ENCODE data around the gene RALGDS. TPM values are rescaled to one million over a fixed set of nuclear protein-coding genes. Genes with fewer than 3 reads are reported as not detected.
"Not testable (repeated sequence)": the region's sequence is repeated elsewhere in the genome, so short reads cannot be mapped to it uniquely, and the experiment has no call there.

The RALGDS gene
- total RNA-seq (10 to 100 TPM; 21.4 to 45.1 (median 28.1) TPM), polyA plus RNA-seq (10 to 100 TPM; 15.6 to 40.5 TPM)
- long read RNA-seq, donor 1, transcript RALGDS-201 (18 exons, 3,598 nt), result major isoform, 9 of 61 reads
- long read RNA-seq, donor 1, transcript RALGDS-202 (18 exons, 3,634 nt), result minor isoform, 5 of 61 reads
- long read RNA-seq, donor 1, partial matches to known transcripts, result 15 of 61 reads
- long read RNA-seq, donor 1, other reads (novel, unspliced or antisense), result 26 of 61 reads
- long read RNA-seq, donor 2, transcript RALGDS-201 (18 exons, 3,598 nt), result minor isoform, 5 of 71 reads
- long read RNA-seq, donor 2, transcript RALGDS-205 (18 exons, 3,801 nt), result major isoform, 9 of 71 reads
- long read RNA-seq, donor 2, partial matches to known transcripts, result 22 of 71 reads
- long read RNA-seq, donor 2, other reads (novel, unspliced or antisense), result 30 of 71 reads
- long read RNA-seq, donor 3, partial matches to known transcripts, result 12 of 31 reads
- long read RNA-seq, donor 3, other reads (novel, unspliced or antisense), result 11 of 31 reads

DNA sequence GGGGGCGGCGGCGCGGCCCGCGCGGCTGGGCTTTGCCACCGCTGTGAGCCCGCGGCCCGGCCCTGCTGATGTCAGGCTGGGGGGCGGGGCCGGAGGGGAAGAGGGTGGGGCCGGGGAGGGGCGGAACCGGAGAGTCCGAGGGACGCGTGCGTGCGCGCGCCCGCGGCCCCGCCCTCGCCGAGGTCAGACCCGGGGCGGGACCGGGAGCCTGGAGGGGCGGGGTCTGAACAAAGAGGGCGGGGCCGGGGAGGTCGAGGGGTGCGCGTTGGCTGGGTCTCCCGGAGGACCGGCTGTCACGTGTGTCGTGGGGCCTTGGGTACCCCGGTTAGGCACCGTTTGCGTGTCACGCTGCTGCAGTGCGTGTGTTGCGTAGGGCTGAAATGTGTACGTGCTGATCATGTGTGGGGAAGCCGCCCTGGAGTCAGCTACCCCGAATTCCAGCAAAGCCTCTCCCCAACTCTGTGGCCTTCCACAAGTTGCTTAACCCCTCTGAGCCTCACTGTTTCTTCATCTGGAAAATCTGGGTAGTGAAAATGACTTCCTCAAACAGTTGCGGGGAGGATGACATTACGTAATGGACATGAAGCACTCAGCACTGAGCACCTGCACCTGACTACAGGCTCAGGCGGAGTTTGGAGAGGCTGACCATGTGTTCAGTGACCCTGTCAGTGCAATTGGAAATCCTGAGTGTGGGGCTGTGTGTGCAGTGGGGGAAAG is at the start of gene RALGDS:
TSS of gene RALGDS (minus strand) at position 43 of the 717 bp plus-strand sequence. CDS start 86 bp downstream, outside the sequence.
- WGBS, 2 donors, result 10 to 15% methylated on average over 40 to 53 of the region's 53 CpGs
- Histone ChIP-seq H3K4me1 (peaks cover 48 to 89% (median 75%) of the 10 kb centered on the region in 9 donors), H3K36me3 (peaks cover 0 to 6% (median 0%) of the 10 kb centered on the region in 9 donors), H3K9me3 (no peaks in the 10 kb centered on the region), H3K27ac (peak within 1 kb of the TSS; percentile 35 to 96 (median 93)), H3K4me3 (peak within 1 kb of the TSS; percentile 72 to 96 (median 86)), H3K27me3 (no peaks in the 10 kb centered on the region)
- ATAC-seq, result peak; percentile 79 to 91 (median 84)
- TF ChIP-seq CTCF (IDR thresholded peaks at IDR 0.05), result no peak
- intact Hi-C loops (cut with DNase I), result loop anchor here in 1 of 10 donors (2.0 kb wide), 1 partner anchor 21 kb away; no protein-coding TSS in a partner anchor
- peak; percentile 91 to 93 for DNase-seq

- H3K4me1 ChIP-seq, result no peaks in the 10 kb centered on the region
- ATAC-seq (no peak), DNase-seq (no peak)
- no peaks in the 10 kb centered on the region for H3K9me3 ChIP-seq
- no peak overlapping the region for H3K27ac ChIP-seq
- TF ChIP-seq CTCF (IDR thresholded peaks at IDR 0.05), result no peak
- no peaks in the 10 kb centered on the region for H3K36me3 ChIP-seq
- 92 to 95% methylated on average over 11 of the region's 11 CpGs for WGBS, 2 donors
- H3K27me3 ChIP-seq, result peaks cover 0 to 11% (median 6%) of the 10 kb centered on the region in 7 donors
- intact Hi-C loops (cut with DNase I), result no loop called here
- H3K4me3 ChIP-seq, result no peak overlapping the region
Measured at GRCh38 chr9:133170716-133171115, 49.7 kb upstream of the RALGDS start.

GRCh38 chr9:133169687-133170086 is 48.6 kb upstream of the RALGDS start:
- H3K4me1 ChIP-seq; H3K36me3 ChIP-seq; H3K4me3 ChIP-seq; ATAC-seq; H3K27ac ChIP-seq; H3K9me3 ChIP-seq; intact Hi-C loops (cut with DNase I); DNase-seq: not testable (repeated sequence)
- 90 to 93% methylated on average over 12 of the region's 12 CpGs for WGBS, 2 donors
- H3K27me3 ChIP-seq, result peaks cover 0 to 11% (median 6%) of the 10 kb centered on the region in 7 donors

GRCh38 chr9:133169102-133169501 is 48.1 kb upstream of the RALGDS start:
- H3K27me3 ChIP-seq, result peaks cover 0 to 11% (median 6%) of the 10 kb centered on the region in 7 donors
- H3K27ac ChIP-seq, result no peak overlapping the region
- H3K4me3 ChIP-seq, result no peak overlapping the region
- H3K4me1 ChIP-seq, result peaks cover 0 to 8% (median 5%) of the 10 kb centered on the region in 9 donors
- H3K36me3 ChIP-seq, result no peaks in the 10 kb centered on the region
- H3K9me3 ChIP-seq, result no peaks in the 10 kb centered on the region
- ATAC-seq (no peak), DNase-seq (no peak)
- TF ChIP-seq CTCF (IDR thresholded peaks at IDR 0.05), result no peak
- 96 to 98% methylated on average over 13 of the region's 13 CpGs for WGBS, 2 donors
- intact Hi-C loops (cut with DNase I), result no loop called here
